Activated CD4-positive, alpha-beta T cell treated with anti-CD3 and anti-CD28 coated beads for 24 hours (primary cell): Measurements from ENCODE around the gene GYG1.

Experiments
- DNase-seq, 2 donors: peaks; one replicate each; pipeline ENCODE4 v3.0.0-alpha.2; 2020; ENCODE audit warnings: low read depth in 2 of 2

GYG1 gene

GRCh38 chr3:149016669-149017541 lies 25.6 kb downstream of the GYG1 start:
- no peak for DNase-seq

- DNase-seq = no peak
Measured at GRCh38 chr3:149018247-149018646, 26.9 kb downstream of the GYG1 start.

GRCh38 chr3:149019580-149019979 lies 28.2 kb downstream of the GYG1 start:
- DNase-seq = no peak

GRCh38 chr3:149020196-149020838 lies 29.0 kb downstream of the GYG1 start:
- no peak for DNase-seq

- DNase-seq = peak in 1 of 2 donors; percentile 8
Measured at GRCh38 chr3:149020839-149021252, 29.5 kb downstream of the GYG1 start.

- no peak for DNase-seq
Measured at GRCh38 chr3:149021830-149022229, 30.5 kb downstream of the GYG1 start.

GRCh38 chr3:149023951-149024350 lies 32.6 kb downstream of the GYG1 start:
- no peak for DNase-seq

GRCh38 chr3:149026718-149027117 lies 35.4 kb downstream of the GYG1 start:
- DNase-seq = no peak

GRCh38 chr3:149031096-149031495 lies 39.8 kb downstream of the GYG1 start:
- DNase-seq = no peak

GRCh38 chr3:149037684-149038083 lies 46.3 kb downstream of the GYG1 start:
- DNase-seq = no peak

GRCh38 chr3:149038322-149038721 lies 47.0 kb downstream of the GYG1 start:
- DNase-seq = no peak

- DNase-seq = no peak
Measured at GRCh38 chr3:149042789-149043386, 51.5 kb downstream of the GYG1 start.

- no peak for DNase-seq
Measured at GRCh38 chr3:149044339-149045083, 53.2 kb downstream of the GYG1 start.

- no peak for DNase-seq
Measured at GRCh38 chr3:149055575-149055974, 64.2 kb downstream of the GYG1 start.

- DNase-seq = no peak
Measured at GRCh38 chr3:149058198-149058597, 66.9 kb downstream of the GYG1 start.

- DNase-seq = no peak
Measured at GRCh38 chr3:149058602-149059001, 67.3 kb downstream of the GYG1 start.

- DNase-seq = no peak
Measured at GRCh38 chr3:149061776-149062175, 70.4 kb downstream of the GYG1 start.

- DNase-seq = no peak
Measured at GRCh38 chr3:149067883-149068282, 76.5 kb downstream of the GYG1 start.
